Tongue (tissue), 2 donors: Measurements from ENCODE around the gene LRTM2. TPM values are rescaled to one million over a fixed set of nuclear protein-coding genes. Genes with fewer than 3 reads are reported as not detected.

ENCODE experiments used
- DNase-seq: peaks from one replicate; pipeline ENCODE4 v3.0.0-alpha.2; 2015
- total RNA-seq: library from RNA; depleted of rRNA; stranded (reverse); fragments of >200 nt; gene quantifications from one replicate; pipeline ENCODE4 v1.2.3, GENCODE V29; 2014

Gene LRTM2
- total RNA-seq, 1 donor from 2014 or later: not detected

- no peak for DNase-seq
Measured at GRCh38 chr12:1797991-1798640, 22.2 kb upstream of the LRTM2 start.

- DNase-seq: no peak
Measured at GRCh38 chr12:1798641-1799020, 21.7 kb upstream of the LRTM2 start.

GRCh38 chr12:1799051-1799881 lies 21.1 kb upstream of the LRTM2 start:
- DNase-seq: no peak

GRCh38 chr12:1799882-1800400 lies 20.4 kb upstream of the LRTM2 start:
- DNase-seq: no peak

- peak; percentile 27 for DNase-seq
Measured at GRCh38 chr12:1800401-1801302, 19.7 kb upstream of the LRTM2 start.

- DNase-seq: no peak
Measured at GRCh38 chr12:1801303-1801975, 18.9 kb upstream of the LRTM2 start.

- DNase-seq: no peak
Measured at GRCh38 chr12:1803736-1804135, 16.6 kb upstream of the LRTM2 start.

GRCh38 chr12:1804545-1805332 lies 15.6 kb upstream of the LRTM2 start:
- peak; percentile 96 for DNase-seq

- no peak for DNase-seq
Measured at GRCh38 chr12:1805441-1806081, 14.8 kb upstream of the LRTM2 start.

GRCh38 chr12:1806301-1807086 lies 13.9 kb upstream of the LRTM2 start:
- DNase-seq: no peak

- DNase-seq: no peak
Measured at GRCh38 chr12:1807087-1807860, 13.1 kb upstream of the LRTM2 start.

GRCh38 chr12:1808036-1808797 lies 12.1 kb upstream of the LRTM2 start:
- DNase-seq: no peak

GRCh38 chr12:1808798-1809480 lies 11.4 kb upstream of the LRTM2 start:
- no peak for DNase-seq

GRCh38 chr12:1809591-1810190 lies 10.7 kb upstream of the LRTM2 start:
- DNase-seq: no peak

- DNase-seq: no peak
Measured at GRCh38 chr12:1810201-1810930, 10.0 kb upstream of the LRTM2 start.

GRCh38 chr12:1810931-1811280 lies 9.5 kb upstream of the LRTM2 start:
- DNase-seq: no peak
